Measurements from ENCODE around the gene AKT2. TPM values are rescaled to one million over a fixed set of nuclear protein-coding genes. Genes with fewer than 3 reads are reported as not detected.

Gene AKT2
- total and polyA plus RNA-seq, 2 of the 8 experiments (the other 6 are each of a cell fraction or from before 2014, with no cell fraction given) = 151 to 183 TPM

DNA sequence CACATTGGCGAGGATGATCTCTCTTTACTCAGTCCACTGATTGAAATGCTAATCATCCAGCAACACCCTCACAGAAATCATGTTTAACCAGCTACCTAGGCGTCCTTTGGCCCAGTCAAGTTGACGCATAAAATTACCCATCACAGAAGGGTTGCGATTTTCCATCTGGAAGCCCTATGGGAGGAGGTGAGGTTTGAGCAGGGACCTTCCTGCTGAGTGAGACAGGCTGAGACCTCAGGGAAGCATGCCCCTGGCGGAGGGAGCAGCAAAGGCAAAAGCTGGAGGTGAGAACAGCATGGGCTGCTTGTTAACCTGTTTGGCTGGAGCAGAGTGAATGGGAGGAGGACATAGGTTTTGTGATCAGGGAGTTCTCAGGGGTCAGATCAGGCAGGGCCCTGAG is 74.3 kb downstream of the AKT2 start:
- no peaks in the 10 kb centered on the region for H3K79me1 ChIP-seq (ENCODE audit: low read depth, low read length)
- ChIA-PET CTCF (ENCODE audit: partially characterized antibody) (interaction anchor here (0.6 to 1.2 kb wide), 7 partner anchors 14 to 75 kb away, joined by 3 to 6 read pairs (median 3); partner anchors contain the start of genes AKT2 and MAP3K10), POLR2A (ENCODE audit: partially characterized antibody) (interaction anchor here (0.6 to 0.9 kb wide), 2 partner anchors 45 to 767 kb away, joined by 3 to 5 read pairs; no protein-coding TSS in a partner anchor)
- H3K4ac ChIP-seq (replicated peaks; ENCODE audit: insufficient read length, low read depth, low read length) = no peak overlapping the region
- FAIRE-seq (peak; percentile 28), DNase-seq (ENCODE audit: low read depth in 1 of 2, low spot score in 2 of 2) (no peak)
- H3K27me3 ChIP-seq (replicated peaks in 1 of 4; ENCODE audit: control insufficient read depth in 3 of 4, extremely low read depth in 1 of 4, insufficient read depth in 3 of 4, low read length in 3 of 4) = no peaks in the 10 kb centered on the region
- no peak overlapping the region for H4K8ac ChIP-seq (ENCODE audit: extremely low read depth, insufficient read depth, low read length)
- H3K4me3 ChIP-seq (ENCODE audit: extremely low read depth in 1 of 4, insufficient read depth in 2 of 4, low read depth in 3 of 4, low read length in 4 of 4) = no peak overlapping the region
- H2BK20ac ChIP-seq (ENCODE audit: low read length) = no peak overlapping the region
- no peak overlapping the region for H2BK120ac ChIP-seq (replicated peaks; ENCODE audit: low read depth, low read length)
- H2BK15ac ChIP-seq (ENCODE audit: low read length) = no peak overlapping the region
- H3K4me1 ChIP-seq (replicated peaks in 1 of 4; ENCODE audit: control insufficient read depth in 3 of 4, insufficient read depth in 4 of 4, low read length in 3 of 4) = peaks cover 0 to 2% (median 0%) of the 10 kb centered on the region in 4 experiments; a peak in 1 of 7 replicates
- no peak overlapping the region for H4K5ac ChIP-seq (ENCODE audit: insufficient read length, low read depth, low read length)
- no peak overlapping the region for H4K91ac ChIP-seq (replicated peaks; ENCODE audit: insufficient read length, low read length)
- H2AFZ ChIP-seq (ENCODE audit: low read length) = no peak overlapping the region
- H2BK5ac ChIP-seq (ENCODE audit: low read depth, low read length) = no peak overlapping the region
- H3K79me2 ChIP-seq (ENCODE audit: control insufficient read depth in 1 of 2, insufficient read depth in 2 of 2, low read length in 2 of 2) = no peaks in the 10 kb centered on the region
- H3K4me2 ChIP-seq (ENCODE audit: insufficient read depth in 1 of 2, low read depth in 2 of 2, low read length in 2 of 2) = no peak overlapping the region
- H2AK5ac ChIP-seq (ENCODE audit: low read depth, low read length) = no peak overlapping the region
- H3K23ac ChIP-seq (ENCODE audit: insufficient read length) = no peak overlapping the region
- no peak overlapping the region for H3K27ac ChIP-seq (ENCODE audit: low read depth, low read length)
- H3K9ac ChIP-seq (replicated peaks in 1 of 4; ENCODE audit: extremely low read depth in 1 of 4, low read depth in 3 of 4, low read length in 3 of 4) = no peak overlapping the region
- no peak overlapping the region for H3K18ac ChIP-seq (ENCODE audit: extremely low read depth, low read length)
- H3K23me2 ChIP-seq (ENCODE audit: low read depth, low read length) = no peaks in the 10 kb centered on the region
- peaks cover 0 to 2% (median 0%) of the 10 kb centered on the region in 4 experiments; a peak in 1 of 8 replicates for H3K36me3 ChIP-seq (ENCODE audit: control insufficient read depth in 2 of 4, insufficient read depth in 4 of 4, low read length in 3 of 4)
- H3K14ac ChIP-seq (ENCODE audit: insufficient read length) = no peak overlapping the region
- WGBS, 2 experiments (ENCODE audit: extremely low coverage in 1 of 2, insufficient coverage in 1 of 2, insufficient read length in 1 of 2, insufficient replicate concordance in 2 of 2, low coverage in 1 of 2, low lambda C conversion rate in 2 of 2, missing lambda C conversion rate in 1 of 2) = 62% methylated on average over 5 of the region's 5 CpGs; no CpG with 5 or more reads in 1 of the 2 experiments
- H3K9me3 ChIP-seq (ENCODE audit: insufficient read depth in 2 of 2, low read depth in 1 of 2, low read length in 1 of 2) = no peaks in the 10 kb centered on the region
- no peak overlapping the region for H3K56ac ChIP-seq (replicated peaks; ENCODE audit: insufficient read length, low read depth, low read length)
- peak; percentile 25; the same call in 1 of the 2 replicates for TF ChIP-seq TBP (IDR thresholded peaks at IDR 0.05; ENCODE audit: low read depth, low read length)
- TF ChIP-seq, protein P1, sequence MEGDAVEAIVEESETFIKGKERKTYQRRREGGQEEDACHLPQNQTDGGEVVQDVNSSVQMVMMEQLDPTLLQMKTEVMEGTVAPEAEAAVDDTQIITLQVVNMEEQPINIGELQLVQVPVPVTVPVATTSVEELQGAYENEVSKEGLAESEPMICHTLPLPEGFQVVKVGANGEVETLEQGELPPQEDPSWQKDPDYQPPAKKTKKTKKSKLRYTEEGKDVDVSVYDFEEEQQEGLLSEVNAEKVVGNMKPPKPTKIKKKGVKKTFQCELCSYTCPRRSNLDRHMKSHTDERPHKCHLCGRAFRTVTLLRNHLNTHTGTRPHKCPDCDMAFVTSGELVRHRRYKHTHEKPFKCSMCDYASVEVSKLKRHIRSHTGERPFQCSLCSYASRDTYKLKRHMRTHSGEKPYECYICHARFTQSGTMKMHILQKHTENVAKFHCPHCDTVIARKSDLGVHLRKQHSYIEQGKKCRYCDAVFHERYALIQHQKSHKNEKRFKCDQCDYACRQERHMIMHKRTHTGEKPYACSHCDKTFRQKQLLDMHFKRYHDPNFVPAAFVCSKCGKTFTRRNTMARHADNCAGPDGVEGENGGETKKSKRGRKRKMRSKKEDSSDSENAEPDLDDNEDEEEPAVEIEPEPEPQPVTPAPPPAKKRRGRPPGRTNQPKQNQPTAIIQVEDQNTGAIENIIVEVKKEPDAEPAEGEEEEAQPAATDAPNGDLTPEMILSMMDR (IDR thresholded peaks at IDR 0.05; ENCODE audit: control extremely low read depth in 1 of 3, insufficient read depth in 1 of 3, low read depth in 1 of 3, low read length in 3 of 3) = peak in 2 of 3 experiments; percentile 44 to 54; a peak in 2 of 4 replicates
- no peak for TF ChIP-seq CTBP2 (IDR thresholded peaks at IDR 0.05; ENCODE audit: borderline replicate concordance, insufficient read depth, insufficient read length, low read length)
- TF ChIP-seq RAD21 (IDR thresholded peaks at IDR 0.05 in 1 of 2, conservative IDR thresholded peaks at IDR 0.05 in 1 of 2; ENCODE audit: low read depth in 2 of 2, low read length in 2 of 2) = peak in 1 of 2 experiments; percentile 17; a peak in 1 of 4 replicates
- H2BK12ac ChIP-seq (ENCODE audit: low read depth, low read length) = no peak overlapping the region
- H4K20me1 ChIP-seq (replicated peaks in 1 of 2; ENCODE audit: control insufficient read depth in 1 of 2, insufficient read depth in 2 of 2, low read length in 2 of 2) = no peaks in the 10 kb centered on the region

Measured in H1 (cell line).